Measurements from ENCODE around the gene DBP.

The DBP gene

GRCh38 chr19:48616041-48616436 lies 21.1 kb downstream of the DBP start:
- peak overlapping the region; percentile 57 for H3K27ac ChIP-seq
- no peak for TF ChIP-seq ZFX (IDR thresholded peaks at IDR 0.05; ENCODE audit: borderline replicate concordance)
- TF ChIP-seq, protein P1, sequence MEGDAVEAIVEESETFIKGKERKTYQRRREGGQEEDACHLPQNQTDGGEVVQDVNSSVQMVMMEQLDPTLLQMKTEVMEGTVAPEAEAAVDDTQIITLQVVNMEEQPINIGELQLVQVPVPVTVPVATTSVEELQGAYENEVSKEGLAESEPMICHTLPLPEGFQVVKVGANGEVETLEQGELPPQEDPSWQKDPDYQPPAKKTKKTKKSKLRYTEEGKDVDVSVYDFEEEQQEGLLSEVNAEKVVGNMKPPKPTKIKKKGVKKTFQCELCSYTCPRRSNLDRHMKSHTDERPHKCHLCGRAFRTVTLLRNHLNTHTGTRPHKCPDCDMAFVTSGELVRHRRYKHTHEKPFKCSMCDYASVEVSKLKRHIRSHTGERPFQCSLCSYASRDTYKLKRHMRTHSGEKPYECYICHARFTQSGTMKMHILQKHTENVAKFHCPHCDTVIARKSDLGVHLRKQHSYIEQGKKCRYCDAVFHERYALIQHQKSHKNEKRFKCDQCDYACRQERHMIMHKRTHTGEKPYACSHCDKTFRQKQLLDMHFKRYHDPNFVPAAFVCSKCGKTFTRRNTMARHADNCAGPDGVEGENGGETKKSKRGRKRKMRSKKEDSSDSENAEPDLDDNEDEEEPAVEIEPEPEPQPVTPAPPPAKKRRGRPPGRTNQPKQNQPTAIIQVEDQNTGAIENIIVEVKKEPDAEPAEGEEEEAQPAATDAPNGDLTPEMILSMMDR (IDR thresholded peaks at IDR 0.05), result no peak

DNA sequence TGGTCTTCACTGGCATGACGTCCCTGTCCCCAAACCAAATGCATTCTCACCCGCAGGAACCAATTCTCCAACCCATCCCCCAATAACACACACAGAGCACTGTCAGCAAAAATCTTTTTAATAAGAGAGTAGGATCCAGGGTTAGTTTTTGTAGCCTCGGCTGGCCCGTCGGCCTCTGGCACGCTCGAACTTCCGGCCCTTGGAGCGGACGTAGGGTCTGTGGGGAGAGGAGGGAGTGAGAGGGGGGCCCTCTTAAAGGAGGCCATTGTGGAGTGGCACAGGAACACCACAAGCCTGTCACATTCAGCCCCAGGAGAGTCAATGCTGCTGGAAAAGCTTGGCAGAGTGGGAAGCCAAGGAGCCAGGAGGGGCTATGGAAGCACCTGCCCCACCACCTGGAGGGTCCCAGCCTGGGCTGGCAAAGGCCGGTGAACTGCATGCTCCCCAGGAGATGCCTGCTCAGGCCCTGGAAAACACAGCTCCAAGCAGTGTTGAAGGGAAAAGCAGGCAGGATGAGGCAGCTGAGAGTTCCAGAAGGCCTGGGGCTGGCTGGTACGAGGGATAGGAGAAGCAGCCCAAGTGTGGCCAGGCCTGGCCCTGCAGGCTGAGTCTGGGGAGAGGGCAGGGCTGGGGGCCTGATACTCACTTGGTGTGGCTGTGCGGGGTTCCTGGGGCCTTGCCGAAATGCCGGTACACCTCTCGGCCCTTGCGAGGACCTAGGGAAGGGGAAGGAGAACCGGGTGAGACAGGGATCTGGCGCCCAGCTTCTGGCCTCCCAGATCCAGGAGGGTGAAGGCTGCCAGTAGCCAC lies 21.7 kb downstream of the DBP start:
- peak overlapping the region; percentile 57 for H3K27ac ChIP-seq

GRCh38 chr19:48614436-48615230 lies 22.5 kb downstream of the DBP start, which contains the start of gene FAM83E:
Gene FAM83E, minus strand, starts transcription at chr19:48615076. Its CDS starts 1,704 bp downstream, at chr19:48613372.
- peak within 1 kb of the TSS; percentile 57 for H3K27ac ChIP-seq
- TF ChIP-seq, protein P1 (IDR thresholded peaks at IDR 0.05), result no peak
- TF ChIP-seq ZFX (IDR thresholded peaks at IDR 0.05; ENCODE audit: borderline replicate concordance), result no peak

More for the DNA sequence above, 21.7 kb downstream of the DBP start:
- TF ChIP-seq, protein P1 (IDR thresholded peaks at IDR 0.05), result no peak
- no peak for TF ChIP-seq ZFX (IDR thresholded peaks at IDR 0.05; ENCODE audit: borderline replicate concordance)

GRCh38 chr19:48613852-48614435 lies 23.2 kb downstream of the DBP start:
- H3K27ac ChIP-seq, result peak overlapping the region; percentile 57
- TF ChIP-seq, protein P1 (IDR thresholded peaks at IDR 0.05), result no peak
- TF ChIP-seq ZFX (IDR thresholded peaks at IDR 0.05; ENCODE audit: borderline replicate concordance), result no peak

DNA sequence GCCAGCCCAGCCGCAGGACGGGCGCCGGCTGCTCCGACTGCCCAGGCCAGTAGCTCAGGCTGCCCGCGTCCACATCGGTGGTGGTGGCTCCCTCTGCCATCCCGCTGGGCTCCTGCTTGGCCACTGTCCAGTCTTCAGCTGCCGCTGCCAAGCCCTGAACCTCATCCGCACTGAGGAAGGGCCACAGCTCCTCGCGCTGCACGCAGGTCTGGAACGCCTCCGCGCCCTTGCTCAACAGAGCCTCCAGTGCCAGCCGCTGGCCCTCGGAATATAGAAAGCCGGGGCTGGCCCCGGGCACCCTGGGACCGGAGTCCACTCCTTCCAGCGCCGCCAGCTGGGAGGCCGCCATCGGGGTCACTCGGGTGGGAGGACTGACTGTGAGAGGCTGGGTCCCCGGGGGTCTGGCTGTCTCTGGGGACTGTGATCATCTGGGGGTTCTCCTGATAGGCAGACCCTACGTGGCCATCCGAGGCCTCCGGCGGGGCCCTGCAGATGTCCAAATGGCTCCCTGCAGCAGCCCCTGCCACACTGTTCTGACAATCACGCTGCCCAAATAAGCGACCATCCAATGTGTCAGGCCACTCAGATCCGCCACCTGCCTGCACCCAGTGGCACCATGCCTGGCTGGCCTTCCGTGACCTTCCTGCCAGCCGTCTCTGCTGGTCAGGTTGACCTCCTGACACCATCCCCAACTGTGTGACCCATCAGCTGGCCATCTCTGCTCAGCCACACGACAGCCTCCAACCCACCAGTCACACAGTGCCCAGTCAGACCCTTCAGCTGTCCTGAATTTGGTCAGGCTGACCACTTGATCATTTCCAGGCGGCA lies 23.9 kb downstream of the DBP start:
- TF ChIP-seq, protein P1 (IDR thresholded peaks at IDR 0.05), result no peak
- no peak for TF ChIP-seq ZFX (IDR thresholded peaks at IDR 0.05; ENCODE audit: borderline replicate concordance)
- peak overlapping the region; percentile 57; the same call in 1 of the 2 replicates for H3K27ac ChIP-seq

DNA sequence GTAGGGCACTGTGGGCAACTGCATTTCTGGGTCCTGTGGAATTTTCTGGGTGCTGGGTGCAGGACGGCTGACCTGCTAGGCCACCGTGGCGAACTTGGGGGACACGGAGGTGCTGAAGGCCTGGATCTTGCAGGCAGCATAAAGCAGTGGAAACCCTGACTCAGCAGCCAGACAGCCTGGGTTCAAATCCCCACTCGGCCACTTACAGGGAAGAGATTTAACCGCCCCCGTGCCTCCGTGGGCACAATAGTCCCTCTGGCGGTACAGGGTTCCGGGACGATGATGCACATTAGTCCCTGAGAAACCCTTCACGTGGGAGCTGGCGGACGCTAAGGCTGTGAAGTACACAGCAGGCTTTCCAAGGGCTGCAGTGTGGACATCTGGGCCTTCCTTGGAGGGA lies 25.3 kb downstream of the DBP start:
- H3K27ac ChIP-seq, result no peak overlapping the region
- TF ChIP-seq, protein P1 (IDR thresholded peaks at IDR 0.05), result no peak
- TF ChIP-seq ZFX (IDR thresholded peaks at IDR 0.05; ENCODE audit: borderline replicate concordance), result no peak
